ENCODE measurements around the gene NLRP6. TPM values are rescaled to one million over a fixed set of nuclear protein-coding genes. Genes with fewer than 3 reads are reported as not detected.
"Not testable (repeated sequence)": the region's sequence is repeated elsewhere in the genome, so short reads cannot be mapped to it uniquely, and the experiment has no call there.

NLRP6 gene
- total RNA-seq, 2 experiments from 2014 or later: 3.7 to 3.8 TPM

DNA sequence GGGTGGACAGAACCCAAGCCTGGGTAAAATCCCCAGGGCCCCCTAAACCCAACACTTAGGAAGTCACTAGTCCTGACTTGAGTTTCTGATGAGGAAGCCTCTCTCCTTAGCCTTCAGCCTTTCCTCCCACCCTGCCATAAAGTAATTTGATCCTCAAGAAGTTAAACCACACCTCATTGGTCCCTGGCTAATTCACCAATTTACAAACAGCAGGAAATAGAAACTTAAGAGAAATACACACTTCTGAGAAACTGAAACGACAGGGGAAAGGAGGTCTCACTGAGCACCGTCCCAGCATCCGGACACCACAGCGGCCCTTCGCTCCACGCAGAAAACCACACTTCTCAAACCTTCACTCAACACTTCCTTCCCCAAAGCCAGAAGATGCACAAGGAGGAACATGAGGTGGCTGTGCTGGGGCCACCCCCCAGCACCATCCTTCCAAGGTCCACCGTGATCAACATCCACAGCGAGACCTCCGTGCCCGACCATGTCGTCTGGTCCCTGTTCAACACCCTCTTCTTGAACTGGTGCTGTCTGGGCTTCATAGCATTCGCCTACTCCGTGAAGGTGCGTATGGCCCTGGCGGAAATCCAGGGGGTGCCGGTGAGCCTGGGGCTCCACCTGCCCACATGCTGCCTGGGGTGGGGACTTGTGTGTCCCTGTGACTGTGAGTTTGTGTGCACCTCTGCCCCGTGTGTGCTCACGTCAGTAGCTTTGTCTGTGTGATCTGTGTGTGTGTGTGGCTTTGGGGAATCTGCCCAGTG is 35.8 kb downstream of the NLRP6 start, which contains the start of gene IFITM1:
Gene IFITM1, plus strand, starts transcription at position 254 of the 767 bp plus-strand sequence. Its CDS starts 131 bp downstream, at position 385.
- Mint-ChIP-seq H3K9me3 (no peaks in the 10 kb centered on the region), H3K27me3 (peaks cover 6% of the 10 kb centered on the region), H3K36me3 (peaks cover 48% of the 10 kb centered on the region), H3K4me1 (peaks cover 28% of the 10 kb centered on the region), H3K4me3 (peak within 1 kb of the TSS; percentile 86), H3K27ac (peak within 1 kb of the TSS; percentile 96)
- DNase-seq: peak; percentile 67

DNA sequence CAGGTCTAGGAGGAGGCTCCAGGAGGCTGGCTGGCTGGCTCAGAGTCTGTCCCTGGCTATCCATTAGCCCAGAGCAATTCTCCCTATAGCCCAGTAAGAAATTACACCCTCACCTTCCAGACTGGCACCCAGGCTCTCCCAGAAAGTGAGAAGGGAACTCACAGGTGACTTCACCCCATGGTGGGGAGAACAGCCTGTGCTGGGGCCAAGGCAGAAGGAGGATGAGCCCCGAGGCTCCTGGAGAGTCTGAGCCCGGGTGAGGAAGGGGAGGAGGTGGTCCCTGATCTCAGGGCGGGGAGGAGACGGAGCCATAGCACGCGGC is 36.3 kb downstream of the NLRP6 start:
- Mint-ChIP-seq H3K27ac (peak overlapping the region; percentile 96), H3K4me3 (peak overlapping the region; percentile 86), H3K4me1 (peaks cover 28% of the 10 kb centered on the region), H3K36me3 (peaks cover 46% of the 10 kb centered on the region)
- H3K27me3 Mint-ChIP-seq, H3K9me3 Mint-ChIP-seq, DNase-seq: not testable (repeated sequence)

DNA sequence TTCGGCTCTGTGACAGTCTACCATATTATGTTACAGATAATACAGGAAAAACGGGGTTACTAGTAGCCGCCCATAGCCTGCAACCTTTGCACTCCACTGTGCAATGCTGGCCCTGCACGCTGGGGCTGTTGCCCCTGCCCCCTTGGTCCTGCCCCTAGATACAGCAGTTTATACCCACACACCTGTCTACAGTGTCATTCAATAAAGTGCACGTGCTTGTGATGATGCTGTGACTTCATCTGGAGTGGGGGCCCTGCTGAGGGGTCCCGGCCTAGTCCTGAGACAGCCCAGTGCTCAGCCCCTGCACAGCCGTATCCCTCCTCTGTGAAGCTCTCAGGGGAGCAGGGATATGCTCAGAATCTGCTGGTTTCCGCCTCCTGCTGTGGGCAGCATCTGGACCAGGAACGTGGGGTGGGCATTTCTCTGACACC is 36.9 kb downstream of the NLRP6 start:
- no peak for DNase-seq
- peaks cover 46% of the 10 kb centered on the region for H3K36me3 Mint-ChIP-seq
- H3K9me3 Mint-ChIP-seq: no peaks in the 10 kb centered on the region
- peak overlapping the region; percentile 86 for H3K4me3 Mint-ChIP-seq
- H3K27ac Mint-ChIP-seq: peak overlapping the region; percentile 96
- peaks cover 30% of the 10 kb centered on the region for H3K4me1 Mint-ChIP-seq
- H3K27me3 Mint-ChIP-seq: peaks cover 6% of the 10 kb centered on the region

DNA sequence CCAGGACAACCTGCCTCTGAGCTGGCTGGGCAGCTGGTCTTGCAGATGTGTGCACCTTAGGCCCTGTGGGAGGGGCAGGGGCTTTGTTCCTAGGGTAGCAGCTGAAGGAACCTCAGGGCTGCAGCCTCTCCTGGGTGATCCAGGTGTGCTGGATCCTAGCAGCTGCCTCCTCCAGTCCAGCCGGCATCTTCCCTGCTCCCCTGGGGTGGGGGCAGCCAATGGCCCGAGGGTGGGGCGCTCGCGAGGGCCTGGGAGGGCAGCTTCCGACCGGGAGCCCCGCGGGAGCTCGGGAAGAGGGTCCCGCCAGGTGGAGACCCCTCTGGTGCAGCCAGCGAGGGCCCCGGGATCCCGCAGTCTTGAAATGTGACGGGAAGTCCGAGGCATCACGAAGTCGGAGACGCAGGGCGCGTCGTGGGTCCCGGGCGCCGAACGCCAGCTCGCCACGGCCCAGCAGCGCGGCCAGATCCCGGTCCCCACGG is 37.3 kb downstream of the NLRP6 start:
- Mint-ChIP-seq H3K27ac (peak overlapping the region; percentile 96), H3K27me3 (peaks cover 6% of the 10 kb centered on the region), H3K4me1 (peaks cover 34% of the 10 kb centered on the region), H3K4me3 (peak overlapping the region; percentile 86), H3K9me3 (no peaks in the 10 kb centered on the region), H3K36me3 (peaks cover 51% of the 10 kb centered on the region)
- no peak for DNase-seq

DNA sequence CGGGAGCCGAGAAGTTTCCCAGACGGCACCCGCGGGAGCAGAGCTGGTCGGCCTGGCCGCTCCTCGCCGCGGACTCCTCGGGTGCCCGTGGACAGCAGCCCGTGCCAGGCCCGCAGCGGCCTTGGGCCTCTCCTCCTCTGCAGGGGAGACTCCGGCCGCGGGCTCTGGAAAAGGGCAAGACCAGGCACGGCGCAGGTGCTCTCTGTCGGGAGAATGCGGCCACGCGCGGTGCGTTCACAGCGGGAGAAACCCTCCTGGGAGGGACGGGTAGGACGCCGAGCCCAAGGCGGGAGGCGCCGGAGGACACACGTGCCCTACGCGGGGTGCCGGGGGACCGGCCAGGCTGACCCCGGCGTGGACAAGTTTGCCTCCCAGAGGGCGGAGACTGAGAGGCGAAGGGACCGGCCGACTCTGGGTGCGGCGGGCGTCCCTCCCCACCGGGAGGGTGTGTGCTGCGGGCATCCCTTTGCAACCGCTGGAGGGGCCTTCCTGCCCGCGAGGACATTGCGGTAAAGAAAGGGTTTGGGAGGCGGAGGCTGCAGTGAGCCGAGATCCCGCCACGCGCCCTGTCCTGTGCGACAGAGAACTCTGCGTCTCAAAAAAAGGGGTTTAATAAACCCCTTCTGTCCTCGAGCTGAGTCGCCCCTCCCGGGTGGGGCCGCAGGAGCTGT is 38.0 kb downstream of the NLRP6 start:
- Mint-ChIP-seq H3K36me3 (peaks cover 53% of the 10 kb centered on the region), H3K4me1 (peaks cover 35% of the 10 kb centered on the region), H3K27me3 (peaks cover 6% of the 10 kb centered on the region), H3K27ac (peak overlapping the region; percentile 97), H3K9me3 (no peaks in the 10 kb centered on the region), H3K4me3 (peak overlapping the region; percentile 92)
- DNase-seq: no peak

DNA sequence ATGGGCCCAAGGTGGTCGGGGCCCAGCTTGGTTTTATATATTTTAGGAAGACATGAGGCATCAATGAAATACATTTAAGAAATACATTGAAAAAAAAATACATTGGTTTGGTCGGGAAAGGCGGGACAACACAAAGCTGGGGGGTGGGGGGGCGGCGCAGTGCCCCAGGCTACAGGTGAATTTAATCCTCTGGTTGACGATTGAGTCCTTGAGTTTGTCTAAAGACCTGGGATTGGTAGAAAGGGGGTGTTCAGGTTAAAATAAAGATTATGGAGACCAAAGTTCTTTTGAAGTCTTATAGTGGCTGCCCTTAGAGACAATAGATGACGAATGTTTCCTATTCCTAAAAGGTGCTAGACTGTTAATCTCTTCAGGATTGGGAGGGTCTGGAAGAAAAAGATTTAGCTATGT is 38.7 kb downstream of the NLRP6 start:
- peaks cover 33% of the 10 kb centered on the region for H3K4me1 Mint-ChIP-seq
- H3K27ac Mint-ChIP-seq: peak overlapping the region; percentile 97
- H3K9me3 Mint-ChIP-seq: no peaks in the 10 kb centered on the region
- peaks cover 53% of the 10 kb centered on the region for H3K36me3 Mint-ChIP-seq
- H3K27me3 Mint-ChIP-seq: peaks cover 6% of the 10 kb centered on the region
- peak overlapping the region; percentile 92 for H3K4me3 Mint-ChIP-seq
- no peak for DNase-seq

DNA sequence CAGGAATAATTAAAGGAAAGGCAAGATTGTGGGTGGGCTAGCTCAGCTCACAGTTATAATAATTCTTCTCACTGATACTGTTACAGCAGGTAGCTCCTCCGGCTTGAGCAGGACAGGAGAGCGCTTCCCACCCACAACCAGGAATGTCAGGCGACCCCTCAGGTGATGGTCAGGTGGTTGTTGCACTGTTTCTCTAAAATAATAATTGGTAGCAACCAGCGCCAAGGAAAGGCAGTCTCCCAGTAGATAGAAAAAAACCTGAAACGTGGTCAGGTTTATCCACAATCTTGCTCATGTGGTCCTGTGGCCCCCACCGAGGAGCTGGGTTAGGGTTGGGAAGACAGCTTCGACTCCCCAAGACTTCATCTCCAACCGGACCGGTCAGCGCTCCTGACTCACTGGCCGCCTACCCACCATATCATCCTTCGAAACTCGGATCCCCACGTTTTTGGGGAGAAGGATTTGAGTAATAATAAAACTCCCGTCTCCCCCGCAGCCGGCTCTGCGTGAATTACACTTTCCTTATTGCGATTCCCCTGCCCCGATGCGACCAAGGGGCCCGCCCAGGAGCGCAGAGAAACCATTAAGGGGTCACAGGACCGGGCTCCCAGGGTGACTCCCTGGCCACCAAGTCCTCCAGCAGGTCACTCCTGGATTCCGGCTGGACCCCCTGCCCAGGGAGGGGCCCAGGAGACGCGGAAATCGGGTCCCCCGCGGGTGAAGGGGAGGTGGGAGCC is 39.6 kb downstream of the NLRP6 start:
- DNase-seq, H3K27me3 Mint-ChIP-seq, H3K9me3 Mint-ChIP-seq: not testable (repeated sequence)
- peak overlapping the region; percentile 97 for H3K27ac Mint-ChIP-seq
- H3K36me3 Mint-ChIP-seq: peaks cover 53% of the 10 kb centered on the region
- H3K4me1 Mint-ChIP-seq: peaks cover 30% of the 10 kb centered on the region
- H3K4me3 Mint-ChIP-seq: peak overlapping the region; percentile 92

DNA sequence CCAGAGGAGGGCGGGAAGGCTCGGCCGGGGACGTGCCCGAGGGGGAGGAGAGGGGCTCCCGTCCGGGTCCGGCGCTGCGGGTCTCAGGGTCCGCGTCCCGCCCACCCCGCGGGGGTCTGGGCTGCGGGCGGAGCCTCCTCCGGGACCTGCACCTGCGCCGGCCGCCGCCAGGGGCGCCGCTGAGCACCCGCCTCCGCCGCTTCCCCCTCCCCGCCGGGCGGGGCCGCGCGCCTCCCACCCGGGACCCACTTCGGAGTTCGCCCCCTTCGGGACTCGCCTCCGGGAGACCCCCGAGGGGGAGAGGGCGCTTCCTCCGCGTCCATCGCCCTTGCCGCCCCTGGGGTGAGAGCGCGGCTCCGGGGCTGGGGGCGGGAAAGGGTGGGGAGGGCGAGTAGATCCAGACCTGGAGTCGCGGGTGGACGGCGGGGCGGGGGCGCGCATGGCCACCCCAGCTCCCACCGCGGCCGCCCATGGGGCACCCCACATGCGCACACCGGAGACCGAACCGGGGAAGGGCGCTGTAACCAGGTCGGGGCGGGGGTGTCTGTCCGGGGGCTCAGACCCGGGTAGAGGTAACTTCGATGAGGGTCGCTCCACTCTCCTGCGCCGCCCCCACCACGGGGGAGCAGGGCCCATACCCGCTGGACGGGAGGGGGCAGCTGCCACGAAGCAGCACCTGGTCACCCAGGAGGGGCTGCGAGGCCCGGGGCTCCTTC is 40.4 kb downstream of the NLRP6 start:
- Mint-ChIP-seq H3K4me1 (peaks cover 29% of the 10 kb centered on the region), H3K36me3 (peaks cover 50% of the 10 kb centered on the region)
- H3K9me3 Mint-ChIP-seq, H3K4me3 Mint-ChIP-seq, H3K27me3 Mint-ChIP-seq, H3K27ac Mint-ChIP-seq, DNase-seq: not testable (repeated sequence)

DNA sequence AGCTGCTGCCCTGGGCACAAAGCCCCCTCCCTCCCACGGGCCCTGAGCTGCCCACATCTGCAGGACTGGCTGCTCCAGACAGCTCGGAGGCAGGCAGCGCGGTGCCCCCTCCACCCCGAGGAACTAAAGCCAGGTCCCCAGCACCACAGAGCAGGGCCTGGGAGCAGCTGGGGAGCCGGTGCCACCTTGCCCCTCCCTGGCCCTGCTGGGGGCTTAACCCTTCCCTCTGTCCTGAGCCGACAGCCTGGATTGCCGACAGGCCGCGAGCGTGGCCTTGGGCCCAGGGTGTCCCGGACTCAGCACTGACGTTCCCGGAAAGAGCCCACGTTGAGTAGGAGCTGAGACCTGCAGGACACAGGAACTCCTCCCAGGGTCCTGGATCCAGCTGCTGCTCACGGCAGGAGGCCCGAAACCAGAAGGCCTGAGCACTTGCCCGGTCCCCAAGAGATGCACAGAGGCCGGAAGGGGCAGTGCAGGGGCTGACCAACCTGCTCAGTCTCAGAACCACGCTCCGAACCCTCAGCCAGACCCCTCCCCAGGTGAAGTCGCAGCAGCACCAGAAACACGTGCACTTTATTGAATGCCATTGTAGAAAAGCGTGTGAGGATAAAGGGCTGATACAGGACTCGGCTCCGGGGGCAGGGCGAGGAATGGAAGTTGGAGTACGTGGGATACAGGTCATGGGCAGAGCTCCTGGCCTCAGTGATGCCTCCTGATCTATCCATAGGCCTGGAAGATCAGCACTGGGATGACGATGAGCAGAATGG is 41.1 kb downstream of the NLRP6 start:
- Mint-ChIP-seq H3K27ac (peak overlapping the region; percentile 98), H3K36me3 (peaks cover 43% of the 10 kb centered on the region), H3K4me3 (peak overlapping the region; percentile 93), H3K4me1 (peaks cover 35% of the 10 kb centered on the region)
- H3K9me3 Mint-ChIP-seq, DNase-seq, H3K27me3 Mint-ChIP-seq: not testable (repeated sequence)

DNA sequence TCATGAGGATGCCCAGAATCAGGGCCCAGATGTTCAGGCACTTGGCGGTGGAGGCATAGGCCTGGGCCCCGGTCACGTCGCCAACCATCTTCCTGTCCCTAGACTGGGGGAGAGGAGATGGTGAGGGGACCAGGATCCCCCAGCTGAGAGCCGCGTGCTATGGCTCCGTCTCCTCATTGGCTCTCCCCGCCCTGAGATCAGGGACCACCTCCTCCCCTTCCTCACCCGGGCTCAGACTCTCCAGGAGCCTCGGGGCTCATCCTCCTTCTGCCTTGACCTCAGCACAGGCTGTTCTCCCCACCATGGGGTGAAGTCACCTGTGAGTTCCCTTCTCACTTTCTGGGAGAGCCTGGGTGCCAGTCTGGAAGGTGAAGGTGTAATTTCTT is 41.7 kb downstream of the NLRP6 start:
- H3K27me3 Mint-ChIP-seq, DNase-seq, H3K9me3 Mint-ChIP-seq: not testable (repeated sequence)
- peak overlapping the region; percentile 98 for H3K27ac Mint-ChIP-seq
- peaks cover 41% of the 10 kb centered on the region for H3K4me1 Mint-ChIP-seq
- H3K4me3 Mint-ChIP-seq: peak overlapping the region; percentile 93
- peaks cover 37% of the 10 kb centered on the region for H3K36me3 Mint-ChIP-seq

DNA sequence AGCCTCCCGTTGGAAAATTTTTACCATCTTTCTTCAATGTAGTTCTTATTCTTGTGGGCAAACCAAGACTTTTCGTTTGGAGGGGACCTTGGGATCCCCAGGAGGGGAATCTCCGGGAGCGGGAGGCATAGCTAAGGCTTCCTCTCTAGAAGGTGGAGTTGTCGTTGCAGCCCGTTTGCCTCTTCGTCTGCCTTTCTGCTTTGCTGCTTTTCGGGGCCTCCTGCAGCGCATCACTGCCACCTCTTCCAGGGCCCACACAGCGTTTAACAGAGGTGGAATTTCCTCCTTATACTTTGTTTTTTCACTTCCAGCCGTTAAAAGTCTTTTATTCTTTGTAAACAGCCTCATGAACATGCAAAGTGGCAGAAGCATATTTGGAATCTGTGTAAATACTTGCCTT is 45.9 kb downstream of the NLRP6 start:
- DNase-seq: no peak
- Mint-ChIP-seq H3K27ac (peak overlapping the region; percentile 55), H3K27me3 (no peaks in the 10 kb centered on the region), H3K4me3 (no peak overlapping the region), H3K36me3 (peaks cover 17% of the 10 kb centered on the region), H3K9me3 (peaks cover 2% of the 10 kb centered on the region), H3K4me1 (peaks cover 57% of the 10 kb centered on the region)

DNA sequence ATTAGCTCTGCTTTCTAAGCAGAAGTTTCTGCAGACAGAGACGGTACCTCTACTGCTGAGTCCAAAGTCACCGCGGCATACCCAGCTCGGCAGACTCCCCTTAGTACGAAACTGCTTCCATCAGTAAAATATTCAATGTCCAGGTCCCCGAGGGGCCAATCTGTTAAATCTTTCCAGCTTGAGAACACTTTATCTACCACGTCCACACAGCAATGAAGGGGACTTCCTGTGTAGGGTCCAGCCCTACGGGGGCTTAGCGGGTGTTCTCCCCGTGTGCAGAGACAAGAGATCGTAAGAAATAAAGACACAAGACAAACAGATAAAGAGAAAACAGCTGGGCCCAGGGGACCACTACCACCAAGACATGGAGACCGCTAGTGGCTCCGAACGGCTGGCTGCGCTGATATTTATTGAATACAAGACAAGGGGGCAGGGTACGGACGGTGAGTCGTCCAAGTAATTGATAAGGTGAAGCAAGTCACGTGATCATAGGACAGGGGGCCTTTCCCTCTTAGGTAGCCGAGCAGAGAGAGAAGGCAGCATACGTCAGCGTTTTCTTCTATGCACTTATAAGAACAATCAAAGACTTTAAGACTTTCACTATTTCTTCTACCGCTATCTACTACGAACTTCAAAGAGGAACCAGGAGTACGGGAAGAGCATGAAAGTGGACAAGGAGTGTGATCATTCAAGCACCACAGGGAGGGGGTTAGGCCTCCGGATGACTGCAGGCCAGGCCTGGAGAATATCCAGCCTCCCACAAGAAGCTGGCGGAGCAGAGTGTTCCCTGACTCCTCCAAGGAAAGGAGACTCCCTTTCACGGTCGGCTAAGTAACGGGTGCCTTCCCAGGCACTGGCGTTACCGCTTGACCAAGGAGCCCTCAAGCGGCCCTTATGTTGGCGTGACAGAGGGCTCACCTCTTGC is 46.6 kb downstream of the NLRP6 start:
- Mint-ChIP-seq H3K4me1 (peaks cover 62% of the 10 kb centered on the region), H3K36me3 (peaks cover 15% of the 10 kb centered on the region), H3K27ac (peak overlapping the region; percentile 73), H3K4me3 (peak overlapping the region; percentile 33)
- H3K9me3 Mint-ChIP-seq, DNase-seq, H3K27me3 Mint-ChIP-seq: not testable (repeated sequence)

All from activated naive CD8-positive, alpha-beta T cell treated with anti-CD3 and anti-CD28 coated beads for 36 hours (primary cell).